ENCODE measurements around the gene PDLIM4. TPM values are rescaled to one million over a fixed set of nuclear protein-coding genes. Genes with fewer than 3 reads are reported as not detected.

The PDLIM4 gene
- total RNA-seq, 1 experiment from 2014 or later, result 47.2 TPM

- POLR2A ChIA-PET (ENCODE audit: unreplicated experiment), result interaction anchor here (0.6 kb wide), 2 partner anchors 21 to 219 kb away, joined by 3 to 7 read pairs; no protein-coding TSS in a partner anchor
Observed at GRCh38 chr5:132281856-132282614, 24.5 kb downstream of the PDLIM4 start.

DNA sequence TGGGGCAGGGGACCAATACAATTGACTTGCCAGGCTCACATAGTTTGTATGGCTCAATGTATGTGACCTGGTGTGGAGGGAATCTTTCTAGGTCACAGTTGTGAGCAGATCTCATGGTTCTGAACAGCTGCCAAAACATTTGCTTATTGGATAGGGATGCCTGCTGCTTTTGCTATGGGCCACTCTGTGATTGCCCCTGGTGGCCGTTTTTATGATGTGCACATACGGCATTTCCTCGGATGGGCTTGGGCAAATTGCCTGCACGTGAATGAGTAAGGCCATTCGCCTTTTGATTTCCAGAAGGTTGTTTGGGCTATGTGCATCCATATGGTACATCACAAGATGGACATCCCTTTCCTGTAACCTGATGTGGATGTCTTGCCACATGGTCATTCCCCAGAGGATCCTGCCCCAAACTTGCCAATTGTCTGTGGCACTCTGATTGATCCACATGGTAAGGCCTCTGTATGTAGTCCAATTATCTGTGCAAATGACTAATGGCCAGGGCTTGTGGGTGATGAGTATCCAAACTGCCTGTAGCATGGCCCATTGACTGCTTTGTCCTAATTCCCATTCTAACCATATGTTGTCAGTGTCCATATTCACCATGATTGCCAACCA is 26.0 kb downstream of the PDLIM4 start:
- H3F3A ChIP-seq (ENCODE audit: insufficient read depth, low read depth), result no peaks in the 10 kb centered on the region
- H4K20me1 ChIP-seq (ENCODE audit: insufficient read depth), result no peaks in the 10 kb centered on the region
- no TSS peak for BruUV-seq (replicated peaks)
- CTCF ChIA-PET, result no interaction called here
- H3K4me3 ChIP-seq, result no peak overlapping the region
- intact Hi-C loops (cut with micrococcal nuclease; ENCODE audit: unreplicated experiment), result no loop called here
- no peaks in the 10 kb centered on the region for H3K9me2 ChIP-seq (ENCODE audit: insufficient read depth)
- no peak overlapping the region for H3K27ac ChIP-seq
- no peak overlapping the region for H2AFZ ChIP-seq
- no peaks in the 10 kb centered on the region for H3K4me1 ChIP-seq (replicated peaks; ENCODE audit: insufficient read depth)
- H3K4me2 ChIP-seq, result no peak overlapping the region
- H3K9me3 ChIP-seq (ENCODE audit: insufficient read depth, low read depth), result no peaks in the 10 kb centered on the region
- H3K27me3 ChIP-seq (ENCODE audit: insufficient read depth, low read depth), result no peaks in the 10 kb centered on the region
- POLR2A ChIA-PET (ENCODE audit: unreplicated experiment), result no interaction called here
- peak in 1 of 2 experiments; percentile 41 for DNase-seq
- TF ChIP-seq EZH2 (IDR thresholded peaks at IDR 0.05; ENCODE audit: low read depth) (no peak), CTCF (conservative IDR thresholded peaks at IDR 0.05) (peak; percentile 62)
- no peaks in the 10 kb centered on the region for H3K36me3 ChIP-seq (ENCODE audit: low read depth)
- no peaks in the 10 kb centered on the region for H3K79me2 ChIP-seq (ENCODE audit: low read depth)

More at GRCh38 chr5:132281856-132282614, 24.5 kb downstream of the PDLIM4 start:
- H3K9me3 ChIP-seq (ENCODE audit: insufficient read depth, low read depth), result no peaks in the 10 kb centered on the region
- H3K27me3 ChIP-seq (ENCODE audit: insufficient read depth, low read depth), result no peaks in the 10 kb centered on the region
- H3K36me3 ChIP-seq (ENCODE audit: low read depth), result no peaks in the 10 kb centered on the region
- no peaks in the 10 kb centered on the region for H3K9me2 ChIP-seq (ENCODE audit: insufficient read depth)
- intact Hi-C loops (cut with micrococcal nuclease; ENCODE audit: unreplicated experiment), result no loop called here
- H3F3A ChIP-seq (ENCODE audit: insufficient read depth, low read depth), result no peaks in the 10 kb centered on the region
- H3K4me1 ChIP-seq (replicated peaks; ENCODE audit: insufficient read depth), result no peaks in the 10 kb centered on the region
- no peaks in the 10 kb centered on the region for H3K79me2 ChIP-seq (ENCODE audit: low read depth)
- TF ChIP-seq EZH2 (IDR thresholded peaks at IDR 0.05; ENCODE audit: low read depth), result no peak
- TF ChIP-seq CTCF (conservative IDR thresholded peaks at IDR 0.05), result no peak
- DNase-seq, result no peak
- no peak overlapping the region for H2AFZ ChIP-seq
- no peaks in the 10 kb centered on the region for H4K20me1 ChIP-seq (ENCODE audit: insufficient read depth)
- no peak overlapping the region for H3K4me3 ChIP-seq
- CTCF ChIA-PET, result no interaction called here
- H3K4me2 ChIP-seq, result no peak overlapping the region
- no peak overlapping the region for H3K27ac ChIP-seq
- no TSS peak for BruUV-seq (replicated peaks)

DNA sequence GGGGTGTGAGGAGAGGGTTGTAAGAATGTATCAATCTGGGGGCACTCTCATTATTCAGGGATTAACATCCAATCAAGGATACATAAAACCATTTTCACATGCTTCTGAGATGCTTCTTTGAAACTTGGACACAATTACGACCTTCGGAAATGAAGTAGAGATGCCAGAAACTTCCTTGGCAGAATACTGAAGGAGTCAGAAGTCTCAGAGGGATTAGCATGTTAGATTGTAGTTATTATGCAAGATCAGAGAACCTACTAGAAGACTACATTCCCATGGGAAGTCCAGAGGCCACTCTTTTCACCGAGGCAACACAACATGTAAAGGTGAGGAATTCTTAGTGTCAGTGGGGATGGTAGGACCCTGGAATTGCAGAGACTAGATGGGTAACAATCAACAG is 31.6 kb downstream of the PDLIM4 start:
- CTCF ChIA-PET, result no interaction called here

More for the DNA sequence above, 31.6 kb downstream of the PDLIM4 start:
- POLR2A ChIA-PET (ENCODE audit: unreplicated experiment), result no interaction called here
- Histone ChIP-seq H3F3A (ENCODE audit: insufficient read depth, low read depth) (0 out of 2 replicates have a peak, but pooled peaks cover 5% of the 10 kb centered on the region), H3K4me3 (no peak overlapping the region), H3K27ac (no peak overlapping the region), H3K4me2 (no peak overlapping the region), H3K4me1 (replicated peaks; ENCODE audit: insufficient read depth) (peaks cover 13% of the 10 kb centered on the region), H3K79me2 (ENCODE audit: low read depth) (no peaks in the 10 kb centered on the region), H2AFZ (no peak overlapping the region), H3K9me2 (ENCODE audit: insufficient read depth) (no peaks in the 10 kb centered on the region), H3K9me3 (ENCODE audit: insufficient read depth, low read depth) (no peaks in the 10 kb centered on the region), H4K20me1 (ENCODE audit: insufficient read depth) (no peaks in the 10 kb centered on the region), H3K27me3 (ENCODE audit: insufficient read depth, low read depth) (no peaks in the 10 kb centered on the region), H3K36me3 (ENCODE audit: low read depth) (no peaks in the 10 kb centered on the region)
- TF ChIP-seq CTCF (conservative IDR thresholded peaks at IDR 0.05), result no peak
- TF ChIP-seq EZH2 (IDR thresholded peaks at IDR 0.05; ENCODE audit: low read depth), result no peak
- DNase-seq, result no peak
- BruUV-seq (replicated peaks), result no TSS peak
- intact Hi-C loops (cut with micrococcal nuclease; ENCODE audit: unreplicated experiment), result no loop called here
